CD4-positive, alpha-beta T cell treated with Interleukin-4 for 4 hours (primary cell): ENCODE measurements around the gene SPATA20.
A peak's percentile ranks its signal among the peaks of the same experiment; 100 is the strongest.

Experiments
- DNase-seq: peaks from one replicate; pipeline ENCODE4 v3.0.0-alpha.2; 2020

The SPATA20 gene

DNA sequence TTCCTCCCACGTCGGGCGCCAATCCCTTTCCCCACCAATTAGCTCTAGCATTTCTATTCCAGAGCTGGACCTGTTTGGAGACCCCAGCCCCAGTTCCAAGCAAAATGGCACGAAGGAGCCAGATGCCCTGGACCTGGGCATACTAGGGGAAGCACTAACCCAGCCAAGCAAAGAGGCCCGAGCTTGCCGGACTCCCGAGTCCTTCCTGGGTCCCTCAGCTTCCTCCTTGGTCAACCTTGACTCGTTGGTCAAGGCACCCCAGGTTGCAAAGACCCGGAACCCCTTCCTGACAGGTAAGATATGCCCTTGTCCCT is 5.6 kb upstream of the SPATA20 start:
- no peak for DNase-seq

DNA sequence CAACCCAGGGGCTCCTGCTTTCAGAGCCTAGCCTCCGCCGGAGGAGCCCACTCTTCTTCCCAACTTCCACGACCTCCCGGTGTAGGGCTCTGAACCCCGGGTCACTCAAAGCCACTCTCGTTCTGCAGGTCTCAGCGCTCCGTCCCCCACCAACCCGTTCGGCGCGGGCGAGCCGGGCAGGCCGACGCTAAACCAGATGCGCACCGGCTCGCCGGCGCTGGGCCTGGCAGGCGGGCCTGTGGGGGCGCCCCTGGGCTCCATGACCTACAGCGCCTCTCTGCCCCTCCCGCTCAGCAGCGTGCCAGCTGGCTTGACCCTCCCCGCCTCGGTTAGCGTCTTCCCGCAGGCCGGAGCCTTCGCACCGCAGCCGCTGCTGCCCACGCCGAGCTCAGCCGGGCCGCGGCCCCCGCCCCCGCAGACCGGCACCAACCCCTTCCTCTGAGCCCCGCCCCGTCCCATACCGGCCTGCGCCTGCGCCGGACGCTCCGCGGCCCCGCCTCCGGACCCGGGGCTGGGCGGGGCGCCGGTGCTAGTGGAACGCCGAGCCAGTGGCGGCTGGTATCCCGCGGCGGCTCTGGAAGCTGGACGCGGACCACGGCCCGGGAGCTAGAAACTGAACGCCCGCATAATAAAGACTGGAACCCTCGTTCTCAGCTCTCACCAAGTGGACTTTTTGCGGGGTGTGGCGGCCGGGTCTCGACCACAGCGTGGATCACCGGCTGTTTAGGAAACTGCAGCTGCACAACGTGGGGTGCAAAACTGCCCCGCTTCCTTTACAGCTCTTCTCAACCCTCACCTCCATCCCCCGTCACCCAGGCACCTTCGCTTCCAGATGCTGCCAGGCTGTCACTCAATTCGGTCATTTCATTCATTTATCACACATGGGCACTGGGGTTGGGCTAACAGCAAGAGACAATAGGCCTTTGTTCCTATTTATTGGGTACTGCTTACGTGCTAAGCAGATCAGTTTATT is 5.0 kb upstream of the SPATA20 start:
- peak; percentile 67 for DNase-seq

GRCh38 chr17:50542795-50543774 is 3.9 kb upstream of the SPATA20 start:
- no peak for DNase-seq

DNA sequence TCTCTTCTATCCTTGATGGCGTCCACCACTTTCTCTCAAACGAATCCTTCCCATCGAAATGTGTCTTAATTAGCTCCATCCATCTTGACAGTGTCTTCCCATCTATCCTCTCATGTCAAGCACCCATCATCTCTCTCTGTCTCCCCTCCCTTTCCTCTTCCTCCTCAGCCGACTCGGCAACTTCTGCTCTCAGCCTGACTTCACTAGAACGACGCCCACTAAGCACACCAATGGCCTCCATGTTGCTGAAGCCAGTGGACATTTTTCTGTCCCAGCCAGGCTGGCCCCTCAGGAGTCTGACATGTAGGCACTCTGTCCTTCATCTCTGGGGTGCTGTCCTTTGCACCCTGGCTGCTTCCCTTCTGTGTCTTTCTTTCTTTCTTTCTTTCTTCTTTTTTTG is 2.5 kb upstream of the SPATA20 start:
- DNase-seq, result no peak

- no peak for DNase-seq
These were observed 1.7 kb upstream of the SPATA20 start for GRCh38 chr17:50545311-50545710.

DNA sequence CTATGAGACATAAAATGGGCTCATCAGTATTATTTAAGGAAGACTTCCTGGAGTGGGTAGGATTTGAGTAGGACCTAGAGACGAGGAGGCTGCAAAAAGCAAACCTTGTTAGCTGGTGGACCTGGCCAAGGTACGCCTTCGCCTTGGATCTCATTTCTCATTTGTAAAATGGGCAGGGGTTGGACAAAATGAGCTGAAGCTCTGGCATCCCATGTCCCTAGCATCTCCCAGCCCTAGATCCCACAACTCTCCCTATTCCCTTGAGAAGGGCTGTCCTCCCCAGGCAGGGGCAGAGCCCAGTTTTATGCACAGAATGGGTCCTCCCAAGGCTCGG is 306 bp upstream of the SPATA20 start:
- no peak for DNase-seq

DNA sequence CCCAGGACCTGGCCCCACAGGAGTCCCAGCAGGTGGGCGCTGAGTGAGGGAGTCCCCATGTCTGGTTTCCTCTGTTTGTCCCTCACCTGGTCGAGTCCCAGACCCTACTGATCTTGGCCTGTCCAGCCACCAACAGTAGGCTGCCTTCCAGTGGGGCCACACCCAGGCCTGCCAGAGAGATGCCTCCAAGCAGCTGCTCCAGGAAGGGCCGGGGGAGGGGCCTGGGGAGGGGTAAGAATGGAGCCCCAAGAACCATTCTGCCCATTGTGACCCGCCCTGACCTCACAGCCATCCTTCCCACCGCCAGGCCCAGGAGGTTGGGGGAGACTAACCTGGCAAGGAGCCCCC is 736 bp downstream of the SPATA20 start:
- no peak for DNase-seq

DNA sequence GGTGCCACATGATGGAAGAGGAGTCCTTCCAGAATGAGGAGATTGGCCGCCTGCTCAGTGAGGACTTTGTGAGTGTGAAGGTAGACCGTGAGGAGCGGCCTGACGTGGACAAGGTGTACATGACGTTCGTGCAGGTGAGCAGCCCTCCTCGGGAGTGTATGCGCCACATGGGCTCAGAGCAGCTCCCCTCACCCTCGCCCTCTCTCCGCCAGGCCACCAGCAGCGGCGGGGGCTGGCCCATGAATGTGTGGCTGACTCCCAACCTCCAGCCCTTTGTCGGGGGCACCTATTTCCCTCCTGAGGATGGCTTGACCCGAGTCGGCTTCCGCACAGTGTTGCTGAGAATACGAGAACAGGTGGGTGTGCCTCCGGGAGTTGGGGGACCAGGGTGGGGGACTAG is 1.9 kb downstream of the SPATA20 start:
- no peak for DNase-seq

DNA sequence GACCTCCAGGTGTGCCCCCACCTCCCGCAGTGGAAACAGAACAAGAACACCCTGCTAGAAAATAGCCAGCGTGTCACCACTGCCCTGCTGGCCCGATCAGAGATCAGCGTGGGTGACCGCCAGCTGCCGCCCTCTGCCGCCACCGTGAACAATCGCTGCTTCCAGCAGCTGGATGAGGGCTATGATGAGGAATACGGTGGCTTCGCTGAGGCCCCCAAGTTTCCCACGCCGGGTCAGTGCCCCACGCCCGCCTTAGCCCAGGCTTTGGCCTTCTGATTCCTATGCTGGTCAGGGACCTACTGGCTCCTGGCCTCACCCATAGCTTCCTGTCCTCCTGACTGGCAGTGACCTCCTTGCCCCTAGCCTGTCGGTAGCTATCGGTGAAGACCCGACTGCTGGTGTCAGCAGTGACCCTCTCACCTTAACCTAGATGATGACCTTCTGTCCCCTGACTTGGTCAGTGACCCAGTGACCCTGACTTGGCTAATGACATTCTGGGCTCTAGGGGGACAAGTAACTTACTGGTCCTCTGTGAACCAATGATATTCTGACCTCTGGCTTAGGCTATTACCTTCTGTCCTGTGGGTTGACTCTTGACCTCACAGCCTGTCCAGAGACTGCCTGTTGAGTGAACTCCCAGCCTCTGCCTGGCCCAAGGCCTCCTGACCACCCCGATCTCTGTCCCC is 2.4 kb downstream of the SPATA20 start:
- DNase-seq, result no peak

DNA sequence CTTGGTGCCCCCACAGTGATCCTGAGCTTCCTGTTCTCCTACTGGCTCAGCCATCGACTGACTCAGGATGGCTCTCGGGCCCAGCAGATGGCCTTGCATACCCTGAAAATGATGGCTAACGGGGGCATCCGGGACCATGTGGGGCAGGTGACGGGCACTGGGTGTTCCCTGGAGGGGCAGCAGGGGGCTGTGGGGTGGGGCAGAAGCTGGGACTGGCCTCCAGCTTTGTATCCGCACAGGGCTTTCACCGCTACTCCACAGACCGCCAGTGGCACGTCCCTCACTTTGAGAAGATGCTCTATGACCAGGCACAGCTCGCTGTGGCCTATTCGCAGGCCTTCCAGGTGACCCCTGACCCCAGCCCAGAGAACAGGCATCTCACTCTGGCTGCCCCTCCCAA is 3.0 kb downstream of the SPATA20 start:
- DNase-seq, result no peak

GRCh38 chr17:50550661-50551432 is 3.9 kb downstream of the SPATA20 start:
- no peak for DNase-seq

- DNase-seq, result no peak
These were observed 4.5 kb downstream of the SPATA20 start for GRCh38 chr17:50551433-50551815.

GRCh38 chr17:50551884-50552283 is 4.9 kb downstream of the SPATA20 start:
- no peak for DNase-seq

GRCh38 chr17:50554201-50554600 is 7.2 kb downstream of the SPATA20 start:
- no peak for DNase-seq

- DNase-seq, result no peak
These were observed 9.8 kb downstream of the SPATA20 start for GRCh38 chr17:50556803-50557202.

DNA sequence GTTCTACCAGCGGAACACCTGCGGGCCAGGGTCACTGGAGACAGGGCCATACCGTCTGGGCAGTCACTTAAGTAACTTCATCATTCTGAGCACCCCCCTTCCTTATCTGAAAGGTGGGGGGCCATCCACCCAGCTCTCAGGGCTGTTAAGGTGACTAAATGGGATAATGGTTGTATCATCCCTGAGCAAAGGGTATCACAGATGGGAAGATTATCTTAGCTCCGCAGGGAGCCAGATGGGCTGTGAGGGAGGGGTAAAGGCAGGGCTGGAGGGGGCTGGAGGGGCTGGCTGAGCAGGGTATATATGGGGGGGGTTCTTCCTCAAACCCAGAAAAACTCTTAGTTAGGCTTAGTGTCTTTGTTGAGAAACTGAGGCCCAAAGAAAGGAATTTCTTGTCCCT is 10.7 kb downstream of the SPATA20 start:
- DNase-seq, result no peak

DNA sequence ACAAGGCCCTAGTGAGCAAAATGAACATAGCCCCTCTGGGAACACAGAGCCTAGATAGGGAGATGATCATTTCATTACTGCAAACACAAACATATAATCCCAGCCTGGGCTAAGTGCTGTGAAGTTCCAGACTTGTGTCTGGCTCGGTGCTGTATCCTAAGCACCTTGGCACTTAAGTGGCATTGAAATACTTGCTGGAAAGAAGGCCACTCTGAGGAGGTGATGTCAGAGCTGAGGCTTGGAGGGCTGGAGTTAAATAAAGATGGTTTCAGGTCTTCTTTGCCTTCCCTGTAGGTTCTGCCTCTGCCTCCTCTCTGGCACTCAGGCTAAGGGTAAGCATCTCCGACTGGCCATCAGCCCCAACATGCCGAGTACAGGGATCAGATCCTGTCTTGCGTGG is 11.1 kb downstream of the SPATA20 start:
- no peak for DNase-seq

- DNase-seq, result no peak
These were observed 11.6 kb downstream of the SPATA20 start for GRCh38 chr17:50558581-50558940.

DNA sequence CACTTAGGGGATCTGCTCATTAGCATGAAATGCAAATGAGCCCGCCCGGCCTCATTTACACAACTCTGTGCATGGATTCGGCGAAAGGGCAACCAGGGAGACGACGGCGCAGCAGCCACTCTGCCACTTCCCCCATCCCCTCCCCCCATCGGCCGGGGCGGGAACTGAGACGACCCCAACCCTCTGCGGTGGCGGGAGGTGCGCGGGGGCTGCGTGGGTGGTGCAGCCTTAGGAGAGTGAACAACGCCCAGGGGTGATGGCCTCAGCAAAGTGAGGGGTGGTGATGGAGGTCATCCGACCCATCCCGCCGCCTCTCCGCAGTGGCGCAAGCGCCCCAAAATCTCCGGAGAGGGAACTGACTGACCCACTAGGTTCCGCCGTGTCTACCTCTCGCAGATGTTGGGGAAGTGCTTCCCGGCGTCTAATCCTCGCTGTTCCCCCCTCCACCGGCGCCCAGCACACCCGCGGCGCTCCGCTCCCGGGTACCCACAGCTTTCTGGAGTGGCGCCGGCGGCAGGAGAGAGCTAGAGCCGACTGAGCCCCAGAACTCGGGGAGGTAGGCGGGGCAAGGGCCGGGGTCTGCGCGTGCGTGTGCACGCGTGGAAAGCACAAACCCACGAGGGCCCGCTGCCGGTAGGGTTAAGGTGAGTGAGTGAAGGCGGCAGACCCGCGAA is 12.1 kb downstream of the SPATA20 start:
- no peak for DNase-seq

- no peak for DNase-seq
These were observed 12.8 kb downstream of the SPATA20 start for GRCh38 chr17:50559674-50560184.

DNA sequence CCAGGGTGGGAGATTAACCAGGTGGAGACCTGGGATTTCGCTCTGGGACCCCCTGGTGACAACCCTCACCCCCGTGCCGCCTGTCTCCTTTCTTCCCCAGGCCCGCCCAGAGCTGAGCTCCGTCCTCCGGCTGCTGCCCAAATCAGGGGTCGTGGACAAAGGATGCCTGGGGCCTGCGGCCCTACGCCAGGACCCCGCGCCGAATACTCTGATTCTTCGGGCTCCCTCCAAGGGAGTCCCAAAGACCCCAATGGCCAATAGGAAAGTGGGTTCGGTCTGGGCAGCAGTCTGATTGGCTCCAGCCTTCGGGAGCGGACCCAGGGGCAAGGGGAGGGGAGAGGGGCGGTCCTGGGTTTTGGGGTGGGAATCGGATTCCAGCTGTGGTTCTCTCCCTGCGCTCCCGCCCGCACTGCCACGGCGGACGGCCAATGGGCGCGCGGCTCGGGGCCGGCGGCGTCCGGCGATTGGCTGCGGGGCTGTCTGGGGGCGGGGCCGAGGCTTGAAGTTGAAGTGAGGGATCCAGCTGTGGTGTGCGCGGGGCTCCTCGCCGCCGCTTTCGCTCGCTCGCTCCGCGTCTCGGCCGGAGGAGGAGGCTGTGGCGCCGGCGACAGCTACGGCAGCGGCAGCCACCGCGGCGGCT is 13.3 kb downstream of the SPATA20 start, which contains the start of gene CACNA1G:
Gene CACNA1G, plus strand, starts transcription at position 531 of the 640 bp plus-strand sequence. CDS start 745 bp downstream, outside the sequence.
- peak; percentile 82 for DNase-seq
